ACC112 (cell line): ENCODE results near the gene DNAH9.

Source experiments
- H2AFZ ChIP-seq: fragments of 200-600 bp; sonication (generic); one replicate; pipeline ENCODE4 v1.6.0; 2017; ENCODE audit warnings: antibody characterized with exemption, low read length; ENCODE audit not compliant: unreplicated experiment
- H3K27ac ChIP-seq: fragments of 200-600 bp; sonication (generic); 2 replicates; pipeline ENCODE4 v1.5.1; 2014; ENCODE audit warnings: low read depth, mild to moderate bottlenecking, antibody characterized with exemption, low read length, moderate library complexity
- H3K27me3 ChIP-seq: fragments of 200-600 bp; sonication (generic); 2 replicates; pipeline ENCODE4 v1.6.1; 2014; ENCODE audit warnings: mild to moderate bottlenecking, antibody characterized with exemption, low read length, moderate library complexity, mixed read lengths; ENCODE audit not compliant: insufficient read depth
- H3K36me3 ChIP-seq: fragments of 200-600 bp; sonication (generic); 2 replicates; pipeline ENCODE4 v1.6.1; 2016; ENCODE audit warnings: mild to moderate bottlenecking, antibody characterized with exemption, low read length, moderate library complexity, mixed read lengths; ENCODE audit not compliant: insufficient read depth
- H3K4me1 ChIP-seq: fragments of 200-600 bp; sonication (generic); one replicate; pipeline ENCODE4 v1.6.1; 2016; ENCODE audit warnings: low read length, mixed read lengths; ENCODE audit not compliant: insufficient read depth, unreplicated experiment, control insufficient read depth
- H3K4me3 ChIP-seq: fragments of 200-600 bp; sonication (generic); 2 replicates; pipeline ENCODE4 v1.5.1; 2014; ENCODE audit warnings: mild to moderate bottlenecking, low read depth, low read length
- H3K79me2 ChIP-seq: fragments of 200-600 bp; sonication (generic); one replicate; pipeline ENCODE4 v1.6.0; 2016; ENCODE audit warnings: low read length; ENCODE audit not compliant: control insufficient read depth, unreplicated experiment, insufficient read depth

Gene DNAH9

GRCh38 chr17:11559601-11560000, 38.7 kb upstream of the DNAH9 start:
- H3K4me3 ChIP-seq, result no peak overlapping the region
- H3K27me3 ChIP-seq, result no peaks in the 10 kb centered on the region
- H3K79me2 ChIP-seq, result no peaks in the 10 kb centered on the region
- no peak overlapping the region for H2AFZ ChIP-seq
- H3K36me3 ChIP-seq, result no peaks in the 10 kb centered on the region
- H3K27ac ChIP-seq, result no peak overlapping the region
- no peaks in the 10 kb centered on the region for H3K4me1 ChIP-seq

- Histone ChIP-seq H3K4me1 (no peaks in the 10 kb centered on the region), H3K27me3 (no peaks in the 10 kb centered on the region), H3K4me3 (no peak overlapping the region), H3K36me3 (no peaks in the 10 kb centered on the region), H3K79me2 (no peaks in the 10 kb centered on the region), H2AFZ (no peak overlapping the region), H3K27ac (no peak overlapping the region)
Measured at GRCh38 chr17:11561281-11561680, 37.0 kb upstream of the DNAH9 start.

- no peak overlapping the region for H3K27ac ChIP-seq
- H3K4me1 ChIP-seq, result no peaks in the 10 kb centered on the region
- H2AFZ ChIP-seq, result no peak overlapping the region
- H3K79me2 ChIP-seq, result no peaks in the 10 kb centered on the region
- no peaks in the 10 kb centered on the region for H3K36me3 ChIP-seq
- no peaks in the 10 kb centered on the region for H3K27me3 ChIP-seq
- H3K4me3 ChIP-seq, result no peak overlapping the region
Measured at GRCh38 chr17:11561702-11562101, 36.6 kb upstream of the DNAH9 start.

- H3K4me1 ChIP-seq, result no peaks in the 10 kb centered on the region
- H3K27me3 ChIP-seq, result no peaks in the 10 kb centered on the region
- no peak overlapping the region for H3K27ac ChIP-seq
- H3K79me2 ChIP-seq, result no peaks in the 10 kb centered on the region
- no peaks in the 10 kb centered on the region for H3K36me3 ChIP-seq
- no peak overlapping the region for H2AFZ ChIP-seq
- H3K4me3 ChIP-seq, result no peak overlapping the region
Measured at GRCh38 chr17:11564589-11565380, 33.5 kb upstream of the DNAH9 start.

- no peaks in the 10 kb centered on the region for H3K36me3 ChIP-seq
- H2AFZ ChIP-seq, result no peak overlapping the region
- H3K79me2 ChIP-seq, result no peaks in the 10 kb centered on the region
- no peaks in the 10 kb centered on the region for H3K4me1 ChIP-seq
- H3K27me3 ChIP-seq, result no peaks in the 10 kb centered on the region
- H3K27ac ChIP-seq, result no peak overlapping the region
- no peak overlapping the region for H3K4me3 ChIP-seq
Measured at GRCh38 chr17:11565591-11565990, 32.7 kb upstream of the DNAH9 start.

GRCh38 chr17:11578998-11579397, 19.3 kb upstream of the DNAH9 start:
- H3K27me3 ChIP-seq, result no peaks in the 10 kb centered on the region
- H2AFZ ChIP-seq, result no peak overlapping the region
- no peak overlapping the region for H3K4me3 ChIP-seq
- no peak overlapping the region for H3K27ac ChIP-seq
- no peaks in the 10 kb centered on the region for H3K36me3 ChIP-seq
- no peaks in the 10 kb centered on the region for H3K79me2 ChIP-seq
- H3K4me1 ChIP-seq, result no peaks in the 10 kb centered on the region

- H2AFZ ChIP-seq, result no peak overlapping the region
- H3K4me3 ChIP-seq, result no peak overlapping the region
- no peaks in the 10 kb centered on the region for H3K27me3 ChIP-seq
- no peaks in the 10 kb centered on the region for H3K79me2 ChIP-seq
- H3K27ac ChIP-seq, result no peak overlapping the region
- H3K36me3 ChIP-seq, result no peaks in the 10 kb centered on the region
- H3K4me1 ChIP-seq, result no peaks in the 10 kb centered on the region
Measured at GRCh38 chr17:11580677-11581076, 17.6 kb upstream of the DNAH9 start.

GRCh38 chr17:11582217-11582616, 16.1 kb upstream of the DNAH9 start:
- no peaks in the 10 kb centered on the region for H3K79me2 ChIP-seq
- no peaks in the 10 kb centered on the region for H3K36me3 ChIP-seq
- H3K4me1 ChIP-seq, result no peaks in the 10 kb centered on the region
- H3K27me3 ChIP-seq, result no peaks in the 10 kb centered on the region
- H2AFZ ChIP-seq, result no peak overlapping the region
- H3K4me3 ChIP-seq, result no peak overlapping the region
- H3K27ac ChIP-seq, result no peak overlapping the region

- Histone ChIP-seq H3K27ac (no peak overlapping the region), H3K27me3 (no peaks in the 10 kb centered on the region), H3K4me1 (no peaks in the 10 kb centered on the region), H3K36me3 (no peaks in the 10 kb centered on the region), H3K4me3 (no peak overlapping the region), H3K79me2 (no peaks in the 10 kb centered on the region), H2AFZ (no peak overlapping the region)
Measured at GRCh38 chr17:11583306-11583992, 14.8 kb upstream of the DNAH9 start.

GRCh38 chr17:11589716-11590115, 8.6 kb upstream of the DNAH9 start:
- no peaks in the 10 kb centered on the region for H3K4me1 ChIP-seq
- no peaks in the 10 kb centered on the region for H3K27me3 ChIP-seq
- H3K4me3 ChIP-seq, result no peak overlapping the region
- no peak overlapping the region for H2AFZ ChIP-seq
- H3K27ac ChIP-seq, result no peak overlapping the region
- H3K79me2 ChIP-seq, result no peaks in the 10 kb centered on the region
- no peaks in the 10 kb centered on the region for H3K36me3 ChIP-seq

- H3K27ac ChIP-seq, result no peak overlapping the region
- H3K27me3 ChIP-seq, result no peaks in the 10 kb centered on the region
- H3K4me3 ChIP-seq, result no peak overlapping the region
- H3K36me3 ChIP-seq, result no peaks in the 10 kb centered on the region
- H2AFZ ChIP-seq, result no peak overlapping the region
- no peaks in the 10 kb centered on the region for H3K79me2 ChIP-seq
- no peaks in the 10 kb centered on the region for H3K4me1 ChIP-seq
Measured at GRCh38 chr17:11601661-11602060, 3.4 kb downstream of the DNAH9 start.
